ENCODE measurements around the gene NINL. TPM values are rescaled to one million over a fixed set of nuclear protein-coding genes. Genes with fewer than 3 reads are reported as not detected.
"Not testable (repeated sequence)": the region's sequence is repeated elsewhere in the genome, so short reads cannot be mapped to it uniquely, and the experiment has no call there.

Gene NINL
- total and polyA plus RNA-seq, 2 experiments from 2014 or later = 26.4 to 61.3 TPM

DNA sequence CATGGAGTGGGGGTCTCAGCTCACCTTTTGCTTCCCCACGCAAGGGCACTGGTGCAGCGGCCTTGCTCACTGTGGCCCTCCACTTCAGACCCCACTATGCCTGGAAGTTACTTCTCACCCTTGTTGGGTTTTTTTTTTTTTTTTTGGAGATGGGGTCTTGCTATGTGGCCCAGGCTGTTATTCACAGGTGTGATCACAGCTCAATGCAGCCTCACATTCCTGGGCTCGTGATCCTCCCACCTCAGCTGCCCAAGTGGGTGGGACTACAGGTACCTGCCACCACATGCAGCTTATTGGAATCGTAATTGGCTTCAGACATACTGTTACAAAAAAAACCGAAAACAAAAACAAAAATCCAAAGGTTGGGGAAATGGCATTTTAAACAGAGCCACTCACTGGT is 32.4 kb downstream of the NINL start:
- TF ChIP-seq, protein P1, sequence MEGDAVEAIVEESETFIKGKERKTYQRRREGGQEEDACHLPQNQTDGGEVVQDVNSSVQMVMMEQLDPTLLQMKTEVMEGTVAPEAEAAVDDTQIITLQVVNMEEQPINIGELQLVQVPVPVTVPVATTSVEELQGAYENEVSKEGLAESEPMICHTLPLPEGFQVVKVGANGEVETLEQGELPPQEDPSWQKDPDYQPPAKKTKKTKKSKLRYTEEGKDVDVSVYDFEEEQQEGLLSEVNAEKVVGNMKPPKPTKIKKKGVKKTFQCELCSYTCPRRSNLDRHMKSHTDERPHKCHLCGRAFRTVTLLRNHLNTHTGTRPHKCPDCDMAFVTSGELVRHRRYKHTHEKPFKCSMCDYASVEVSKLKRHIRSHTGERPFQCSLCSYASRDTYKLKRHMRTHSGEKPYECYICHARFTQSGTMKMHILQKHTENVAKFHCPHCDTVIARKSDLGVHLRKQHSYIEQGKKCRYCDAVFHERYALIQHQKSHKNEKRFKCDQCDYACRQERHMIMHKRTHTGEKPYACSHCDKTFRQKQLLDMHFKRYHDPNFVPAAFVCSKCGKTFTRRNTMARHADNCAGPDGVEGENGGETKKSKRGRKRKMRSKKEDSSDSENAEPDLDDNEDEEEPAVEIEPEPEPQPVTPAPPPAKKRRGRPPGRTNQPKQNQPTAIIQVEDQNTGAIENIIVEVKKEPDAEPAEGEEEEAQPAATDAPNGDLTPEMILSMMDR (IDR thresholded peaks at IDR 0.05; ENCODE audit: low read depth, low read length) = no peak
- H3K4me1 ChIP-seq (ENCODE audit: low read depth) = peaks cover 42% of the 10 kb centered on the region

DNA sequence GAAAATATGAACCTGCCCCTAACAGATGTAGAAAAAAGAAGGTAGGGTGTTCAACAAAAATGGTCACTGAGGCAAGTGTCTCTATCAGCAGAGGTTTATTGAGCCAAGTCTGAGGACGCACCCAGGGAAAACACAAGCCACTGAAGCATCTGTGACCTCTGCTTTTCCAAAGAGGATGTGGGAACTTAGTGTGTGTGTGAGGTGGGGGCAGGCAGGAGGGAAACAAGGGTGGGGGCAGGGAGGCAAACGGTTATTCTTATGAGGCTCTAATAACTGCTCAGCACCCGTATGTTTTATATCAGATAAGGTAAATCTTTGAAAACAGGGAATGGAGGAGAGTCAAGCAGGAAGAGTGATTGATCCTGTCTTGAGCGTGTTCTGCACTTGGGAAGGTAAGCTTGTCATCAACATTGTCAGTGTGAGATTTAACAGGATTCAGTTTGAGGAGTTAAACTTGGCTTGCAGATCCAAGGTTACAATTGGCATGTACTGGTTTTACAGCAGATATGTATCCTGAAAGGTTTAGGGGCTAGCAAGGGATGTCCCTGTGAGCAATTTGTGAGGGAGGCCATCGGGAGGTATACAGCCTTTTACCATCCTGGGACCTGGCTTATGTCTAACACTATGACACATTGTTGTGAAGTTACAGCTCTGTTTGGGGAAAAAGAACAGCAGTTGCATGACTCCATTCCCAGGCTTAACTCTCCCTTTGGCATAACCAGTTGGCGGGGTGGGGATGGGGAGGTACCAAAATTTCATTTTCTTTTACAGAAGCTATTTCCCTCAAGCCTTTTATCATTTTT is 33.7 kb downstream of the NINL start:
- Histone ChIP-seq H3K27ac (peak overlapping the region; percentile 93), H3K36me3 (peaks cover 1% of the 10 kb centered on the region), H3K4me3 (no peak overlapping the region), H3K9me3 (ENCODE audit: low read depth) (no peaks in the 10 kb centered on the region), H3K27me3 (no peaks in the 10 kb centered on the region), H3K4me1 (ENCODE audit: low read depth) (peaks cover 42% of the 10 kb centered on the region)
- peak in 1 of 2 donors; percentile 46 for DNase-seq (ENCODE audit: low read depth in 1 of 2, low spot score in 1 of 2)
- TF ChIP-seq, protein P1 (IDR thresholded peaks at IDR 0.05; ENCODE audit: low read depth, low read length) = no peak

More for the DNA sequence above, 32.4 kb downstream of the NINL start:
- DNase-seq (ENCODE audit: low read depth in 1 of 2, low spot score in 1 of 2) = no peak
- Histone ChIP-seq H3K4me3 (no peak overlapping the region), H3K27ac (peak overlapping the region; percentile 93), H3K36me3 (peaks cover 8% of the 10 kb centered on the region), H3K27me3 (no peaks in the 10 kb centered on the region), H3K9me3 (ENCODE audit: low read depth) (no peaks in the 10 kb centered on the region)

DNA sequence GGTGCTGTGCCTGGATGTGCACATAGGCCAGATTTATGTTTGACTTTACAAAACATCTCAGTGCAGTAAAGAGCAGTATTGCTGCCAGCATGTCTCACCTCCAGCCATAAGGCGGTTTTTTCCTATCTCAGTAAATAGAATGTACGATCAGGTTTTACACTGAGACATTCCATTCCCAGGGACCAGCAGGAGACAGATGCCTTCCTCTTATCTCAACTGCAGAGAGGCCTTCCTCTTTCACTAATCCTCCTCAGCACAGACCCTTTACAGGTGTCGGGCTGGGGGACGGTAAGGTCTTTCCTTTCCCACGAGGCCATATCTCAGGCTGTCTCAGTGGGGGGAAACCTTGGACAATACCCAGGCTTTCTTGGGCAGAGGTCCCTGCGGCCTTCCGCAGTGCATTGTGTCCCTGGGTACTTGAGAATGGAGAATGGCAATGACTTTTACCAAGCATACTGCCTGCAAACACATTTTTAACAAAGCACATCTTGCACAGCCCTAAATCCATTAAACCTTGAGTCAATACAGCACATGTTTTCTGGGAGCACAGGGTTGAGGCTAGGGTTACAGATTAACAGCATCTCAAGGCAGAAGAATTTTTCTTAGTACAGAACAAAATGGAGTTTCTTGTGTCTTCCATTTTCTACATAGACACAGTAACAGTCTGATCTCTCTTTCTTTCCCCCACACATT is 34.5 kb downstream of the NINL start:
- H3K9me3 ChIP-seq (ENCODE audit: low read depth); H3K27me3 ChIP-seq; H3K36me3 ChIP-seq; H3K4me3 ChIP-seq: not testable (repeated sequence)
- DNase-seq (ENCODE audit: low read depth in 1 of 2, low spot score in 1 of 2) = peak in 1 of 2 donors; percentile 49
- Histone ChIP-seq H3K4me1 (ENCODE audit: low read depth) (peaks cover 50% of the 10 kb centered on the region), H3K27ac (peak overlapping the region; percentile 93)

DNA sequence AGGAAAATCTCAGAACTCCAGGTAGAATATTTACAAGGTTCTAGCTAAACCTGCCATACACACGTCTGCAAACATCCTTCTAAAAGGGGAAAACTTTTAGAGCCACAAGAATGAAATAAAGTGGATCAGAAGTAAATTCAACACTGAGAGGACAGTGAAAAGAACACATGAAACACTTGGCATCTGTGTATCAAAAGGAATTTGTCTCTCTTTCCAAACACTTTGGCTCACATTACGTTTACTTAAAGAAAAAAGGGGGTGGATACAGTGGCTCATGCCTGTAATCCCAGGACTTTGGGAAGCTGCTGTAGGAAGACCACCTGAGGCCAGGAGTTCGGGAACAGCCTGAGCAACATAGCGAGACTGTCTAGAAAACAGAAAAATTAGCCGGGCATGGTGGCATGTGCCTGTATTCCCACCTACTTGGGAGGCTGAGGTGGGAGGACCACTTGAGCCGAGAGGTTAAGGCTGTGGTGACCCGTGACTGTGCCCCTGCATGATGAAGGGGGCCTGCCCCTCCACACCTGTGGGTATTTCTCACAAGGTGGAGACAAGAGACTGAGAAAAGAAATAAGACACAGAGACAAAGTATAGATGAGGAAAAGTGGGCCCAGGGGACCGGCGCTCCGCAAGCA is 35.4 kb downstream of the NINL start:
- Histone ChIP-seq H3K4me1 (ENCODE audit: low read depth) (peaks cover 58% of the 10 kb centered on the region), H3K36me3 (no peaks in the 10 kb centered on the region), H3K27ac (peak overlapping the region; percentile 93), H3K4me3 (no peak overlapping the region), H3K27me3 (no peaks in the 10 kb centered on the region), H3K9me3 (ENCODE audit: low read depth) (no peaks in the 10 kb centered on the region)
- peak in 1 of 2 donors; percentile 81 for DNase-seq (ENCODE audit: low read depth in 1 of 2, low spot score in 1 of 2)
- TF ChIP-seq, protein P1 (IDR thresholded peaks at IDR 0.05; ENCODE audit: low read depth, low read length) = no peak

DNA sequence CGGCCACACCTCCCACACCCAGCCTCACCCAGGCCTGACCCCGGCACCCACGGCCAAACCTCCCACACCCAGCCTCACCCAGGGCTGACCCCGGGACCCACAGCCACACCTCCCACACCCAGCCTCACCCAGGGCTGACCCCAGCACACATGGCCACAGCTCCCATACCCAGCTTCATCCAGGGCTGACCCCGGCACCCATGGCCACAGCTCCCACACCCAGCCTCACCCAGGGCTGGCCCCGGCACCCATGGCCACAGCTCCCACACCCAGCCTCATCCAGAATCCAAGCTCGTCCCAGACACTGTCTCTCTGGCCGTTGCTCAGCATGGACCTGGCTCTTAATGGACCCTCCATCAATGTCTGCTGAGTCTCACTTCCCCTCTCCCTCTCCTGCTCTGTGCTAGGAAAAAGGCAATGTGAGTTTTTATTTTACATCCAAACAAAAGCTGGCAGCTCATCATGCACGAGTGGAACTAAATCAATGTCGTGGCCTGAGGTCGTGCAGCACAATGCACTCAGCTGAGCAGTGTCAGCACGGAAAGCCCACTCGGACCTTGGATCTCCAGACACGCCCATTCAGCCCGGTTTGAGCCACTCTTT is 36.1 kb downstream of the NINL start:
- Histone ChIP-seq H3K36me3 (no peaks in the 10 kb centered on the region), H3K27me3 (no peaks in the 10 kb centered on the region), H3K9me3 (ENCODE audit: low read depth) (no peaks in the 10 kb centered on the region), H3K4me3 (no peak overlapping the region), H3K4me1 (ENCODE audit: low read depth) (peaks cover 65% of the 10 kb centered on the region), H3K27ac (peak overlapping the region; percentile 93)
- TF ChIP-seq, protein P1 (IDR thresholded peaks at IDR 0.05; ENCODE audit: low read depth, low read length) = no peak
- no peak for DNase-seq (ENCODE audit: low read depth in 1 of 2, low spot score in 1 of 2)
